GM21619 (cell line): ENCODE results near the gene MMP11.

Source experiments
- ATAC-seq: cut with Tn5 transposase; IDR thresholded peaks from one replicate; pipeline ENCODE4 v1.9.1; 2021; ENCODE audit not compliant: unreplicated experiment

Gene MMP11

DNA sequence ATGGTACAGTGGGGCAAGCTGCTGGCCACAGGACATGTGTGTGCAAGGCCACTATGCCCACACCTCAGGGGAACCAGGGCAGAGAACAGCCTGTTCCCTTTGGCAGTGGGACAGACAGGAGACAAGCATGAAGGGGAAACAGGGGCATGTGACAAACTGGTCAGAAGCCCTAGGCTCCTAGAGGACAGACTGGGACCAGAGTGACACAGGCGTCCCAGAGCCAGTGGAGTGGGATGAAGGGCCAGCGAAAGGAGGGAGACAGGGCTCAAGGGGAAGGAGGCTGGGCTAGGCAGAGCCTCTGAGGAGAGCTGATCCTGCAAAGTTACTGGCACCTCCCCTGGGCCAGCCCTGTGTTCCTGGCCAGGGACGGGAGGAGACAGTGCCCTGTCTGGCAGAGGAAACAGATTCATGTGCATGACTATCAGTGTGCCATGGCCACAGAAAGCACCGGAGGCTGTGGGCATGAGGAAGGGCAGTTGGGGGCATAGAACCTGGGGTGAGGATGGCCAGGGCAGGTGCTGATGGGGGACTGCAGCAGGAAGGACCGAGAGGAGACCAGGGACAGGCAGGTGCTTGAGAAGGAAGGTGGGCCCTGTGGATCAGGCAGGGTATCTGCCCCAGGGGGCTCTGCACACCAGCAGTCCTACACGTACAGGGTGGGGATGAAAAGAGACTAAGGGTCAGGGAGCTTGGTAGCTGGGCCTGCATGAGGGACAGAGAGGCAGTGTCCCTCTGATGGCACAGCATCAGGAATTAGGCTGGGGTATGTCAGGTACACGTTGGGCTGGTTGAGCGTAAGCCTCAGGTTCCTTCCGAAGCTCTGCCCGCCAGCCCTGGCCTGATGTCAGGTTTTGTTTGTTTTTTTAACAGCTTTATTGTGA is 56.4 kb downstream of the MMP11 start:
- ATAC-seq, result no peak

DNA sequence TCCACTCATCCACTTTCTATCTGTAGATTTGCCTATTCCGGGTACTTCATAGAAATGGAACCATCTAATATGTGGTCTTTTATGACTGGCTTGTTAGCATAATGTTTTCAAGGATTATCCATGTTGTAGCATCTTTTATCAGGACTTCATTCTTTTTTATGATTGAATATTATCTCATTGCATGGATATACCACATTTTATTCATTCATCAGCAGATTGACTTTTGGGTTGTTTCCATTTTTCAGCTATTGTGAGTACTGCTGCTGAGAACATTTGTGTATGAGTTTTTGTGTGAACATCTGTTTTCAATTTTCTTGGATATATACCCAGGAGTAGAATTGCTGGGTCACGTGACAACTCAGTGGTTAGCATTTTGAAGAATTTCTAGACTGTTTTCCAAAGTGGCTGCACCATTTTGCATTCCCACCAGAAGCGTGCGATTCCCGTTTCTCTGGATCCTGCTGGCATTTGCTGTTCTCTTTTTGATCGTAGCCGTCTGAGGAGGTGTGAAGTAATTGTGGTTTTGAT is 57.3 kb downstream of the MMP11 start:
- no peak for ATAC-seq

DNA sequence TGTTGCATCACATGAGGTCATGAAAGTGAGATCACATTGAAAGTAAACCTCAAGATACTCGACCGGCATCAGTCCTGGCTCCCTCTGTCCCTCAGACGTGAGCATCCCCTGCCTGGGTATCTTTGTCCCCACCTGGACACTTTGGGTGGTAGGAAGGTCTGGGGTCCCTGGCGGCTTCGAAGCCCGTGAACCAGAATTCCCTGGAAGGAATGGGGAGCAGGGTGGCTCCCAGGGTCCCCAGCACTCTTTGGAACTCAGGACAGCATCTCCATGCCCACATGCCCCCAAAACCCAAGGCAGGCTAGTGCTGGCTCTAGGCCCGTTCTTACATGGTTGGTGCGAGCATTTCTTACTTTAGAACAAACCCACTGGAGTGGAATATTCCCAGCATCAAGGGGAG is 58.6 kb downstream of the MMP11 start:
- ATAC-seq, result no peak

DNA sequence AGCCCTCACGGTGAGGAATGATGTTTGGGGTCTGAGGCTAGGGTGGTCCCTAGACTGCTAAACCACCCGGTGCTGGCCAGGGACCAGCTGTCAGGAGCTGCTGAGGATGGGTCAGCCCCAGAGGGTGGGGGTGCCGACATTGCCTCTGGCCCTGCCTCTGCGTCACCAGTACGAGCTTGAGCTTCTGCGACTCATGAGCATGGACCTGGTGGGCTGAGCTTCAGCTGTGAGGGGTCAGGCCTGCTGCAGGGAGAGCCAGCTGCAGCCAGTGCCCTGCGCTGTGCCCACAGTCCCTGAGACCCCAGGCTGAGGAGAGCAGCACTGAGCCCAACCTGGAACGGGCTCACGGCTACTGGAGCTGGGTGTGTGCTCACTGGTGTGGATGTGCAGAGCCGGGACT is 59.1 kb downstream of the MMP11 start:
- ATAC-seq, result no peak

DNA sequence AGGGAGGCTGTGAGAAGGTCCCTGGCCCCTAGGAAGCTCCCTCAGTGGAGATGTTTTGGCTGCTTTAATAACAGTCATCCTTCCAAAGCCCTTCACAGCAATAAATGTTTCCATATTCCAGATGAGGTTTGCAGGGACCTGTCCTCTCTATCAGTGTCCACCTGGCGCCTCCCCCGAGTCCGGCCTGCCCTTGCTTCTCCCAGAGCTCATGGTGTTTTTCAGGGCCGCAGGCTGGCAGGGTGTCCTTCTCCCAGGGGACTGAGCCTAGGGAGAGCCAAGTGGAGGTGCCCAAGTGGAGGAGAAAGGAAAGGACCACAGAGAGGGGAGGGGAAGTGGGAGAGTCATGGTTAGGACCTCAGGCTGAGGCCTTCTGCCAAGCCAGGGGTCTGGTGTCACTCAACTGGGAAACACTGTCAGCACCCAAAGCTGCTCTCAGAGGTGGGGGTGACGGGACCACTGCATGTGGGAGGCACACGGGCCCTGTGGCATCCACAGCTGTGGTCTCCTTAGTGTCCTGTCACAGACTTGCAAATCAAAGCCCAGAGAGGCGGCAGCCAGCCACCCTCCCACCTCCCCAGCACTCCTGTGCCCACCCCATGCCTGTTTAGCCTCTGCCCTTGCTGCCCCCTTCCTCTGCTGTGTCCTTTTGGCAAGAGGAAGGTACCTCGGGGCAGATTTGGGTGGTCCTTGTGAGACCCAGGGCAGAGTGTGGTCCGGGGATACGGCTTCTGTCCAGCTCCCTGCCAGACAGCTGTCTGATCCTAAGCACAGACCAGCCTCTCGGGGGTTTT is 59.8 kb downstream of the MMP11 start:
- no peak for ATAC-seq

DNA sequence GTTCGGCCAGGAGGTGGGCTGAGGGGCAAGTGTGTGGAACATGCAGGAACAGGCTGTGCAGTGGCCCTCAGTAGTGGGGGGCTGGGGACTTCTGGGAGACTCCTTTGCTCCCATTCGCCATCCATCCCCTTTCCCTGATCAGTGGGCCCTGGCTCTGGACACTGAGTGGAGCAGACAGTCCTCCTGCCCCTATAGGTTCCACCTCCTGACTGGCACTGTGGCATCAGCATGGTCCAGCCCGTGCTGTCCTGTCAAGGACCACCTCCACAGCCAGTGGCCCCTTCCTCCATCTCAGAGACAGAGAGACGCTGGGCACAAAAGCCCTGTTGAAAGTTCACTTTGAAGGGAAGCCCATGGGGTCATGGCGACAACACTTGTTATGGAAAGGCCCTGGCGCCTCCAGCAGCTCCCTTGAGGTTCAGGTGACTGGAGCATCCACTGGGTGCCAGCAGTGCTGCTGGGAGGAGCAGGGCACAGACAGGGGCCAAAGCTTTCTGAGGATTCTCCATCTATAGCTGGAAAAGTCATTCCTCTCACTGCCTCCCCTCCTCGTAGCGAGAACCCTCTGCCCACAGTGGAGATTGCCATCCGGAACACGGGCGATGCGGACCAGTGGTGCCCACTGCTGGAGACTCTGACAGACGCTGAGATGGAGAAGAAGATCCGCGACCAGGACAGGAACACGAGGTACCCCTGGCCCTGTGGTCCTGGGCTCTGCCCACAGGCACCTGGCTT is 60.5 kb downstream of the MMP11 start:
- no peak for ATAC-seq
